HCT116 (cell line): ENCODE results near the gene KDM4D.

ENCODE experiments used
- EZH2 ChIP-seq: fragments of 200-600 bp; sonication (generic); IDR thresholded peaks from 2 replicates; pipeline ENCODE4 v1.6.1; 2017; ENCODE audit warnings: antibody characterized with exemption, mixed run types
- POLR2AphosphoS5 ChIP-seq: IDR thresholded peaks from 2 replicates; pipeline ENCODE4 v1.6.1; 2011; ENCODE audit warnings: mild to moderate bottlenecking, low read depth, low read length, moderate library complexity
- RAD21 ChIP-seq: IDR thresholded peaks from 2 replicates; pipeline ENCODE4 v1.6.1; 2012; ENCODE audit warnings: low read depth, mild to moderate bottlenecking
- TF ChIP-seq, protein P1 (sequence below), 3 experiments: fragments of 200-600 bp in 1 of 3; sonication (generic) in 1 of 3; IDR thresholded peaks in 2 of 3; conservative IDR thresholded peaks in 1 of 3; 2 replicates each; pipeline ENCODE4 v1.5.1; 2012 to 2017; ENCODE audit warnings: low read depth in 2 of 3, low read length in 2 of 3, antibody characterized with exemption in 1 of 3, borderline replicate concordance in 1 of 3, control low read depth in 1 of 3, mild to moderate bottlenecking in 1 of 3, mixed read lengths in 1 of 3, mixed run types in 1 of 3, moderate library complexity in 1 of 3; ENCODE audit not compliant: insufficient read depth in 1 of 3

DNA sequence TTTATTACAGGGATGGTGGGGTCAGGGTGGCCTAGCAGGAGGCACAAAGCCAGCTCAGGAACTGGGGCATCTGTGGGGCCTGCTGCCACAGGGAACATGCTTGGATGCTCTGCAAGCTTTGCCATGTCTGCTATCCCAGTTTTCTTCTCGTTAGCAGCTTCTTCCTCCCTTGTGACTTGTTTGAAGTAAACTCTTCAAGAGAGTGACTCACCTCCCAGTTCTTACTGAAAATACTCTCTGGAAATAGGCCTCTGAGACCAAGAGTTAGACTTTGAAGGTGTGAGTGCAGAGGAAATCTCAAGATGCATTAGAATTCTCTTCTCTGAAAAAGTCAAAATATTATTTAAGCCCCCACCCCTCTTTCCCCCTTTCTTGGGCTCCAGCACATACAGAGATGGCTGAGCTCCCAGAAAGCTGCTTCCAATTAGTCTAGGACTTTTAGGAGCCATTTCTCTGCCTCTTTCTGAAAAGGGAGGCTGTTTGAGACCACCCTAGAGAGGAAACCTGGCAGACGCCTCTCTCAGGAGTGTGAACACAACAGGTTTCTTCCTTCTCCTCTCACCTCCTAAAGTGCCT, 15.3 kb upstream of the KDM4D start:
- TF ChIP-seq, protein P1, sequence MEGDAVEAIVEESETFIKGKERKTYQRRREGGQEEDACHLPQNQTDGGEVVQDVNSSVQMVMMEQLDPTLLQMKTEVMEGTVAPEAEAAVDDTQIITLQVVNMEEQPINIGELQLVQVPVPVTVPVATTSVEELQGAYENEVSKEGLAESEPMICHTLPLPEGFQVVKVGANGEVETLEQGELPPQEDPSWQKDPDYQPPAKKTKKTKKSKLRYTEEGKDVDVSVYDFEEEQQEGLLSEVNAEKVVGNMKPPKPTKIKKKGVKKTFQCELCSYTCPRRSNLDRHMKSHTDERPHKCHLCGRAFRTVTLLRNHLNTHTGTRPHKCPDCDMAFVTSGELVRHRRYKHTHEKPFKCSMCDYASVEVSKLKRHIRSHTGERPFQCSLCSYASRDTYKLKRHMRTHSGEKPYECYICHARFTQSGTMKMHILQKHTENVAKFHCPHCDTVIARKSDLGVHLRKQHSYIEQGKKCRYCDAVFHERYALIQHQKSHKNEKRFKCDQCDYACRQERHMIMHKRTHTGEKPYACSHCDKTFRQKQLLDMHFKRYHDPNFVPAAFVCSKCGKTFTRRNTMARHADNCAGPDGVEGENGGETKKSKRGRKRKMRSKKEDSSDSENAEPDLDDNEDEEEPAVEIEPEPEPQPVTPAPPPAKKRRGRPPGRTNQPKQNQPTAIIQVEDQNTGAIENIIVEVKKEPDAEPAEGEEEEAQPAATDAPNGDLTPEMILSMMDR (IDR thresholded peaks at IDR 0.05 in 2 of 3, conservative IDR thresholded peaks at IDR 0.05 in 1 of 3; ENCODE audit: borderline replicate concordance in 1 of 3, insufficient read depth in 1 of 3, low read depth in 2 of 3, low read length in 2 of 3) = no peak
- TF ChIP-seq RAD21 (no peak), POLR2AphosphoS5 (no peak), EZH2 (no peak)
